Hindlimb muscle (tissue), 1 donor: ENCODE results near the gene EGFR. TPM values are rescaled to one million over a fixed set of nuclear protein-coding genes. Genes with fewer than 3 reads are reported as not detected.

Experiments
- DNase-seq: peaks from one replicate; pipeline ENCODE4 v3.0.0-alpha.2; 2013
- polyA plus RNA-seq: library from polyadenylated mRNA; unstranded; fragments of 120-200 nt; gene quantifications from one replicate; pipeline ENCODE4 v1.2.1, GENCODE V29; 2013; ENCODE audit not compliant: insufficient read length

EGFR gene
- polyA plus RNA-seq, 1 donor, result 21.0 TPM

GRCh38 chr7:55036950-55037736 lies 18.3 kb downstream of the EGFR start:
- DNase-seq, result no peak

GRCh38 chr7:55043691-55044370 lies 25.0 kb downstream of the EGFR start:
- no peak for DNase-seq

GRCh38 chr7:55044371-55044717 lies 25.5 kb downstream of the EGFR start:
- no peak for DNase-seq

DNA sequence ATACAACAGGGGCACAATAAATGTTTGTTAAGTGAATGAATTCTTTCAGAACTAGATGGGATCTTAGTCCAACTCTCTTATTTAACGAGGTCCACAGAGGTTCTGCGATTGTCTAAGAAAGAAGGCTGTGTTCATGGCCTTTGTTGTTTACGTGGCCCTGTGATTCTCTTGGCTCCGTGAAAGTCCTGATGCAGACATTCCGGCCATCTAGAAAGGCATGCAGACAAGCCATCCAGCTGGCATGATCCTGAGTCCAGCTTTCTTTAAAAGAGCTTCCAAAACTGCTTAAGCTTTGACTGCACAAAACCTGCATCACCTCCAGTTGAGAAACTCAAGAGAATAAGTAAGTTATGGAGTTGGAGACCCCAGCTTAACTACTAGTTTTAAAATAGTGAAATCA lies 26.0 kb downstream of the EGFR start:
- DNase-seq, result no peak

DNA sequence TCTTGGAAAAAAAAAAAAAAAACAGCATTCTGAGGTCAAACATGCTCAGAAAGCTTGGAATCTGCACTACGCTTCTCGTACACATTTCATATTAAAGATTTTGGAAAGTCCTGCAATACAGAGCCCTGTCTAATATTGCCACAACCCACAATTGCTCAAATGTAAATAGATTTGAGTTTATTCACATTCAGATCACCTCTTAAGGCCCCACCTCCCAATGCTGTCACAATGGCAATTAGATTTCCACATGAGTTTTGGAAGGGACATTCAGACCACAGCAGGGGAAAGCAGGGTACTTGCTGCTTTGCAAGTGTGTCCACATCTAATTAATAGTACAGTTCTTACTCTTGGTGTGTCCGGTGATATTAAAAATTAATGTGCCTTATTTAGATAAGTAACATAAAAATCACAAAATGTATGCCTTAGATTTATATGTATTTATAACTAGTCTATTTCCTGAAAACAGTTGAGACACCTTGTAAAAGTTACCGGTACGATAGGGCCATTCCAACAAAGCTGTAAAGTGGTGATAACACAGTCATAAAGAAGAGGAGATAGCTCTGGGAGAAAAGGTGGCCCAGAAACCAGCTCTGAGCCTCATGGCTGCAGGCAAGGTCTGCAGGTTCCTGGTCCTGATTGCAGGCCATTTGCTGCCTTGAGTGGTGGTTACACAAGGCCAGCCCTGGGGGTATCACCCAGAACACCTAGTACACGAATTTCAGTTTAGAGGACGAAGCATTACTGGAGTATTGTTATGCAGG lies 27.9 kb downstream of the EGFR start:
- no peak for DNase-seq

- DNase-seq, result no peak
These were observed 29.5 kb downstream of the EGFR start for GRCh38 chr7:55048221-55048859.

DNA sequence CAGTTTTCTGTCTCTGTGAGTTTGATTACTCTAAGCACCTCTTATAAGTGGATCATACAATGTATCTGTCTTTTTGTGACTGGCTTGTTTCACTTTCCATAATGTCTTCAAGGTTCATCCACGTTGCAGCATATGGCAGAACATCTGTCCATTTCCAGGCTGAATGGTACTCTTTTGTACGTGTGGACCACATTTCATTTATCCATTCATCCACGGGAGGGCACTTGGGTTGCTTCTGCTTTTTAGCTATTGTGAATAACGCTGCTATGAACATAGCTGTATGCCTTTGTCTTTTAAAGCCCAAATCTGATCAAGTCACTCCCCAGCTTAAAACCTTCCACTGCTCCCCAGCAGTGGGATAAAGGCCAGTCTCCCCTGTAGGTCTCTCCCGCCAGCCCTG lies 31.5 kb downstream of the EGFR start:
- no peak for DNase-seq

- no peak for DNase-seq
These were observed 33.3 kb downstream of the EGFR start for GRCh38 chr7:55052081-55052480.

- DNase-seq, result no peak
These were observed 34.1 kb downstream of the EGFR start for GRCh38 chr7:55052741-55053427.

- DNase-seq, result peak; percentile 77
These were observed 35.1 kb downstream of the EGFR start for GRCh38 chr7:55053651-55054571.

GRCh38 chr7:55054758-55055157 lies 35.9 kb downstream of the EGFR start:
- DNase-seq, result no peak

- no peak for DNase-seq
These were observed 36.7 kb downstream of the EGFR start for GRCh38 chr7:55055479-55055878.

DNA sequence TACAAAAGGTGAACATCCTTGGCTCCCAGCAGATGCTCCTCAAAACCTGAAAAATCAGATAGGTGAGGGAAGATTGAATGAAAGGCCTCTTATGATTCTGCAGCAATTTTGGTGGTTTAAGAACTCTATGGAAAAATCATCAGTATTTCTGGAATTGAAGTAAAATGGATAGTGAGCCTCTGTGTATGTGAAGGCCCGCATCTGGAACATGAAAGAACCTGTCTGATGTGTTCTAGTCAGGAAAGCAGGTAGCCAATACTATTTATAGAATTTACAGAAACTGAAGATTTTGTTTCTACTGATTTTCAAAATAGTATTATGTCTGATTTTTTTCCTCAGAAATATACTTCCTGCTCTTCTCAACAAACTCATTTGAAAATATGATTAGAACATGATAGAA lies 37.3 kb downstream of the EGFR start:
- no peak for DNase-seq

DNA sequence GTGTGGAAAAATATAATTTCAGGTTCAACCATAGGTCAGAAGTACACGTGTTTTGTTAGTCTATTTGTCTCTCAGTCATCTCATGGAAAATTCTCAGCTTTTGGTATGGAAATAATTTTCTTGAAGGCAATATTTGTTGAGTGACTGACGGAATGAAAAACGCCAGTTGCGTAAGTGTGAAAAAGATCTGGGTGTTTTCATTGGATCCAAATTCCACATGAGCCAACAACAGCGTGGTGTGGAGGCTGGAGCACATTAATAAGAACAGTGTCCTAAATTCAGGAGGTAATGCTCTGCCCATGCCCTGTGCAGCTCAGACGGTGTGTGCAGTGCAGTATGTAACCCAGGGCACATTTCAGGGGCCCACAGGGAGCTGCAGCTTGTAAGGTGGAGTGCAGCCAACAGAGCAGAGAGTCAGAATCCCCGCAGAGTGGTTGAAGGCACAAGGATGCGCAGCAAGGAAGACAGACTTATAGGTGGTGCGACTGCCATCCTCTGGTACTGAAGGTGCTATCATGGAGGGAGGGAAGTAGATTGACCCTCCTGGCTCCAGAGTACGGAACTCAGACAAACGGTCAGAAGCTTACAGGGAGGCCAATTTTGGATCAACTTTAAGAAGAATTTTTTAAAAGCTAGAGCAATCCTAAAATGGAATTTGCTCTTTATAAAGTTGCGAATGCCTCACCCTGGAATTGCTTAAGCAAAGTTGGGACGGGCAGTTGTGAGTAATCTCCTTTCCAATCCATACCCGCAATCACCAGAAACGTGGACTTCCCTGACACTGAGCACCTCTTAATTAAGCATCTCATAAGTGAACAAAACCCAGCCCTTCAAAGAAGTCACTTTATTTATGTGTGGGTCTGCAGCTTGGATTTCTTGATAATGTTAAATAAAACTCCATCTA lies 38.0 kb downstream of the EGFR start:
- no peak for DNase-seq

GRCh38 chr7:55058314-55058713 lies 39.5 kb downstream of the EGFR start:
- DNase-seq, result no peak

DNA sequence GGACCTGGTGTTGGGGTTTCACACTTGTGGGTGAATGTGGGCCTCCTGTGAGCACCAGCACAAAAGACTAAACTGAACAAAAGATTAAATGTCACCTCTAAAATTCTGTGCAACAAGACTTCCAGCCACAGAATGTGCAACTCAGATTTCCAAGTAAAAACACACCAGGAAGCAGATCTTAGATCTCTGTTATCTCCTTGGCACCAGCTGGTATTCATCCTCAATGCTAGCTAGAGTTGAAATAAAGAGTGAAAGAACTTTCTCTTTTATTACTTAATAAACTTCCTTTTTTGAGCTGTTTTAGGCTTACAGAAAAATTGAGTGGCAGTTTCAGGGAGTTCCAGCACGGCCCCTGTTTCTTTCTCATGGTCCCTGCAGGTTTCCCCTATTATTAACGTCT lies 40.2 kb downstream of the EGFR start:
- no peak for DNase-seq

DNA sequence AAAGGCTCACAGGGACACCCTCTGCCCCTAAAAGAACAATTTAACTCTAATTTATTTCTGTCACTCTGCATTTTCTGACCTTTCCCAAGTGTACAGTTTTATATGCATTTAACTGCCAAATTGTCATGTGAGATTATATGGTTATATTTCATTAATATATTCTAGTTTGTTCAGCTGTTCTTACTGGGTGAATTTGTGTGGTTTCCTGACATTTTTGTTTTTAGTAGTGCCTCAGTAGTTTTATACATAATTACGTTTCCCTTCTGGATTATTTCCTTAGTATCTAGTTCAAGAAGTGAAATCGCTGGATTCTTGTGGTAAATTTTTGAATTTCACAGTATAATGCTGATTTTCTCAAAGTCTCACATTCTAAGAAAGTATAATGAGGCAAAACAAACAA lies 41.3 kb downstream of the EGFR start:
- DNase-seq, result no peak

- no peak for DNase-seq
These were observed 41.8 kb downstream of the EGFR start for GRCh38 chr7:55060636-55061022.

GRCh38 chr7:55061726-55062499 lies 43.1 kb downstream of the EGFR start:
- DNase-seq, result no peak
